CD8-positive, alpha-beta memory T cell (primary cell): Measurements from ENCODE around the gene WNT11. TPM values are rescaled to one million over a fixed set of nuclear protein-coding genes. Genes with fewer than 3 reads are reported as not detected.

Experiments
- CTCF ChIA-PET: fragments of 350-600 bp; sonication (Branson Sonifier 250); formaldehyde crosslinking; loops from one replicate; lab custom pipeline; 2021; ENCODE audit warnings: antibody characterized with exemption; lab: Charles Lee
- POLR2A ChIA-PET: fragments of 350-600 bp; sonication (Branson Sonifier 250); formaldehyde crosslinking; loops from one replicate; lab custom pipeline; 2021; ENCODE audit warnings: antibody characterized with exemption; lab: Charles Lee
- DNase-seq, 5 donors: peaks; one replicate each; pipeline versions ENCODE4 v3.0.0 to v3.0.0-alpha.2; 2020 to 2022; ENCODE audit warnings: mixed read lengths in 1 of 5
- H3K27ac ChIP-seq: one replicate; pipeline ENCODE4 v1.7.0; 2013; ENCODE audit warnings: low read depth, mild to moderate bottlenecking, low read length, moderate library complexity
- H3K27me3 ChIP-seq: 2 replicates; pipeline ENCODE4 v1.7.0; 2013; ENCODE audit warnings: low read length, mild to moderate bottlenecking; ENCODE audit not compliant: insufficient read depth, poor library complexity, severe bottlenecking
- H3K36me3 ChIP-seq: 2 replicates; pipeline ENCODE4 v1.7.0; 2013; ENCODE audit warnings: mild to moderate bottlenecking, low read length, moderate library complexity; ENCODE audit not compliant: insufficient read depth
- H3K4me1 ChIP-seq: 2 replicates; pipeline ENCODE4 v1.7.0; 2013; ENCODE audit warnings: mild to moderate bottlenecking, low read length, moderate library complexity; ENCODE audit not compliant: insufficient read depth
- H3K4me3 ChIP-seq: 2 replicates; pipeline ENCODE4 v1.7.0; 2013; ENCODE audit warnings: mild to moderate bottlenecking, low read length
- H3K9me3 ChIP-seq: 2 replicates; pipeline ENCODE4 v1.7.0; 2013; ENCODE audit warnings: mild to moderate bottlenecking, low read length
- H3K27ac Mint-ChIP-seq, 8 donors: one replicate each; pipeline ENCODE4 v1.8.0; 2020 to 2021; ENCODE audit warnings: mixed read lengths in 8 of 8, mild to moderate bottlenecking in 6 of 8, inconsistent platforms in 3 of 8, moderate library complexity in 3 of 8
- H3K27me3 Mint-ChIP-seq, 2 donors: one replicate each; pipeline ENCODE4 v1.8.0; 2020 to 2021; ENCODE audit warnings: mixed read lengths in 2 of 2, mild to moderate bottlenecking in 1 of 2, moderate library complexity in 1 of 2
- H3K36me3 Mint-ChIP-seq, 3 donors: one replicate each; pipeline ENCODE4 v1.8.0; 2020 to 2021; ENCODE audit warnings: mixed read lengths in 3 of 3, inconsistent platforms in 1 of 3, mild to moderate bottlenecking in 1 of 3
- H3K4me1 Mint-ChIP-seq, 3 donors: one replicate each; pipeline ENCODE4 v1.8.0; 2020 to 2021; ENCODE audit warnings: mixed read lengths in 3 of 3, inconsistent platforms in 1 of 3, mild to moderate bottlenecking in 1 of 3
- H3K4me3 Mint-ChIP-seq, 7 donors: one replicate each; pipeline ENCODE4 v1.8.0; 2020 to 2021; ENCODE audit warnings: mixed read lengths in 7 of 7, mild to moderate bottlenecking in 6 of 7, moderate library complexity in 4 of 7, inconsistent platforms in 2 of 7
- H3K9me3 Mint-ChIP-seq, 5 donors: one replicate each; pipeline ENCODE4 v1.8.0; 2020 to 2022; ENCODE audit warnings: mixed read lengths in 5 of 5, mild to moderate bottlenecking in 3 of 5, moderate library complexity in 2 of 5, inconsistent platforms in 1 of 5
- polyA plus RNA-seq: library from polyadenylated mRNA; unstranded; fragments of 300-500 nt; fragmentation: Illumina TruSeq; gene quantifications from one replicate; pipeline ENCODE4 v1.2.3, GENCODE V29; 2021
- total RNA-seq, 2 experiments: library from RNA; stranded (reverse); gene quantifications; one replicate each; pipeline ENCODE4 v1.2.3, GENCODE V29; 2021

The WNT11 gene
- total and polyA plus RNA-seq, 3 experiments from 2014 or later: 0.28 to 1.2 TPM; not detected in 1

GRCh38 chr11:76237000-76237649 is 30.8 kb upstream of the WNT11 start:
- Histone ChIP-seq H3K4me3 (no peak overlapping the region), H3K4me1 (peaks cover 35% of the 10 kb centered on the region), H3K27me3 (no peaks in the 10 kb centered on the region), H3K36me3 (no peaks in the 10 kb centered on the region), H3K27ac (no peak overlapping the region), H3K9me3 (no peaks in the 10 kb centered on the region)
- peaks cover 0 to 14% (median 1%) of the 10 kb centered on the region in 3 donors for H3K36me3 Mint-ChIP-seq
- H3K27ac Mint-ChIP-seq: peak overlapping the region in 3 of 8 donors; percentile 55 to 100 (median 96)
- POLR2A ChIA-PET: no interaction called here
- peak overlapping the region; percentile 92 to 99 (median 95) for H3K4me3 Mint-ChIP-seq
- H3K27me3 Mint-ChIP-seq: peaks cover 6 to 13% of the 10 kb centered on the region in 2 donors
- CTCF ChIA-PET: interaction anchor here (1.5 to 12.6 kb wide), 2 partner anchors 28 to 82 kb away, joined by 4 to 162 read pairs; no protein-coding TSS in a partner anchor
- H3K9me3 Mint-ChIP-seq: peaks cover 0 to 8% (median 6%) of the 10 kb centered on the region in 5 donors
- DNase-seq: no peak
- peaks cover 30 to 45% (median 39%) of the 10 kb centered on the region in 3 donors for H3K4me1 Mint-ChIP-seq

GRCh38 chr11:76236092-76236999 is 30.0 kb upstream of the WNT11 start:
- ChIA-PET POLR2A (interaction anchor here (3.1 kb wide), 1 partner anchor 28 kb away, joined by 39 read pairs; the partner anchor contains the start of gene WNT11), CTCF (interaction anchor here (1.5 to 12.6 kb wide), 2 partner anchors 27 to 83 kb away, joined by 4 to 162 read pairs; no protein-coding TSS in a partner anchor)
- Mint-ChIP-seq H3K4me1 (peaks cover 37 to 53% (median 47%) of the 10 kb centered on the region in 3 donors), H3K27ac (peak overlapping the region; percentile 92 to 100 (median 96)), H3K9me3 (peaks cover 0 to 8% (median 6%) of the 10 kb centered on the region in 5 donors), H3K27me3 (peaks cover 6 to 13% of the 10 kb centered on the region in 2 donors), H3K4me3 (peak overlapping the region; percentile 92 to 99 (median 95)), H3K36me3 (peaks cover 0 to 14% (median 1%) of the 10 kb centered on the region in 3 donors)
- H3K27me3 ChIP-seq: no peaks in the 10 kb centered on the region
- no peaks in the 10 kb centered on the region for H3K9me3 ChIP-seq
- H3K36me3 ChIP-seq: no peaks in the 10 kb centered on the region
- peak in 3 of 5 donors; percentile 4 to 56 (median 6) for DNase-seq
- peak overlapping the region; percentile 98 for H3K4me3 ChIP-seq
- H3K4me1 ChIP-seq: peaks cover 43% of the 10 kb centered on the region
- peak overlapping the region; percentile 77 for H3K27ac ChIP-seq

- peak; percentile 81 to 94 (median 92) for DNase-seq
- Mint-ChIP-seq H3K27me3 (peaks cover 6 to 11% of the 10 kb centered on the region in 2 donors), H3K4me3 (peak overlapping the region; percentile 92 to 99 (median 95)), H3K27ac (peak overlapping the region; percentile 92 to 100 (median 96)), H3K4me1 (peaks cover 41 to 62% (median 52%) of the 10 kb centered on the region in 3 donors), H3K36me3 (peaks cover 0 to 14% (median under 1%) of the 10 kb centered on the region in 3 donors), H3K9me3 (peaks cover 0 to 8% (median 6%) of the 10 kb centered on the region in 5 donors)
- H3K4me3 ChIP-seq: peak overlapping the region; percentile 98
- POLR2A ChIA-PET: interaction anchor here (0.7 to 3.1 kb wide), 3 partner anchors 8 to 27 kb away, joined by 3 to 39 read pairs (median 4); partner anchors contain the start of gene WNT11
- no peaks in the 10 kb centered on the region for H3K27me3 ChIP-seq
- H3K9me3 ChIP-seq: no peaks in the 10 kb centered on the region
- H3K4me1 ChIP-seq: peaks cover 49% of the 10 kb centered on the region
- no peaks in the 10 kb centered on the region for H3K36me3 ChIP-seq
- peak overlapping the region; percentile 77 for H3K27ac ChIP-seq
- CTCF ChIA-PET: interaction anchor here (0.8 to 12.6 kb wide), 6 partner anchors 11 to 84 kb away, joined by 3 to 162 read pairs (median 4); no protein-coding TSS in a partner anchor
Observed at GRCh38 chr11:76235233-76236091, 29.2 kb upstream of the WNT11 start.

GRCh38 chr11:76234416-76235232 is 28.3 kb upstream of the WNT11 start:
- no peaks in the 10 kb centered on the region for H3K9me3 ChIP-seq
- H3K36me3 Mint-ChIP-seq: peaks cover 0 to 14% (median 0%) of the 10 kb centered on the region in 3 donors
- H3K9me3 Mint-ChIP-seq: peaks cover 0 to 8% (median 6%) of the 10 kb centered on the region in 5 donors
- DNase-seq: no peak
- peak overlapping the region; percentile 92 to 100 (median 96) for H3K27ac Mint-ChIP-seq
- peak overlapping the region; percentile 77 for H3K27ac ChIP-seq
- H3K4me3 Mint-ChIP-seq: peak overlapping the region; percentile 92 to 99 (median 95)
- POLR2A ChIA-PET: interaction anchor here (0.7 to 3.1 kb wide), 3 partner anchors 9 to 26 kb away, joined by 3 to 39 read pairs (median 4); partner anchors contain the start of gene WNT11
- H3K27me3 ChIP-seq: no peaks in the 10 kb centered on the region
- H3K27me3 Mint-ChIP-seq: peaks cover 6 to 11% of the 10 kb centered on the region in 2 donors
- peaks cover 49% of the 10 kb centered on the region for H3K4me1 ChIP-seq
- no peaks in the 10 kb centered on the region for H3K36me3 ChIP-seq
- H3K4me3 ChIP-seq: peak overlapping the region; percentile 98
- H3K4me1 Mint-ChIP-seq: peaks cover 41 to 62% (median 52%) of the 10 kb centered on the region in 3 donors
- CTCF ChIA-PET: interaction anchor here (0.8 to 12.6 kb wide), 7 partner anchors 10 to 84 kb away, joined by 3 to 162 read pairs (median 3); no protein-coding TSS in a partner anchor

- POLR2A ChIA-PET: interaction anchor here (1.4 to 3.1 kb wide), 2 partner anchors 21 to 25 kb away, joined by 4 to 39 read pairs; partner anchors contain the start of gene WNT11
- H3K27ac ChIP-seq: peak overlapping the region; percentile 77
- Mint-ChIP-seq H3K27ac (peak overlapping the region in 1 of 8 donors; percentile 100), H3K4me3 (peak overlapping the region in 5 of 7 donors; percentile 54 to 95 (median 95)), H3K36me3 (peaks cover 0 to 14% (median 0%) of the 10 kb centered on the region in 3 donors), H3K4me1 (peaks cover 41 to 62% (median 52%) of the 10 kb centered on the region in 3 donors), H3K9me3 (peaks cover 0 to 8% (median 6%) of the 10 kb centered on the region in 5 donors), H3K27me3 (peaks cover 6 to 11% of the 10 kb centered on the region in 2 donors)
- no peak for DNase-seq
- H3K27me3 ChIP-seq: no peaks in the 10 kb centered on the region
- no peaks in the 10 kb centered on the region for H3K36me3 ChIP-seq
- H3K9me3 ChIP-seq: no peaks in the 10 kb centered on the region
- peaks cover 49% of the 10 kb centered on the region for H3K4me1 ChIP-seq
- no peak overlapping the region for H3K4me3 ChIP-seq
- CTCF ChIA-PET: interaction anchor here (1.1 to 12.6 kb wide), 6 partner anchors 9 to 85 kb away, joined by 3 to 162 read pairs (median 4); no protein-coding TSS in a partner anchor
Observed at GRCh38 chr11:76234021-76234415, 27.7 kb upstream of the WNT11 start.

- CTCF ChIA-PET: interaction anchor here (1.1 to 12.6 kb wide), 3 partner anchors 14 to 32 kb away, joined by 3 to 162 read pairs (median 3); no protein-coding TSS in a partner anchor
- Mint-ChIP-seq H3K4me3 (peak overlapping the region in 6 of 7 donors; percentile 45 to 95 (median 58)), H3K27ac (peak overlapping the region in 3 of 8 donors; percentile 22 to 100 (median 70)), H3K36me3 (peaks cover 0 to 14% (median 0%) of the 10 kb centered on the region in 3 donors), H3K27me3 (peaks cover 6 to 11% of the 10 kb centered on the region in 2 donors), H3K9me3 (peaks cover 0 to 8% (median 6%) of the 10 kb centered on the region in 5 donors), H3K4me1 (peaks cover 41 to 62% (median 52%) of the 10 kb centered on the region in 3 donors)
- no peaks in the 10 kb centered on the region for H3K9me3 ChIP-seq
- DNase-seq: no peak
- no peak overlapping the region for H3K27ac ChIP-seq
- no peak overlapping the region for H3K4me3 ChIP-seq
- peaks cover 49% of the 10 kb centered on the region for H3K4me1 ChIP-seq
- POLR2A ChIA-PET: interaction anchor here (3.1 kb wide), 1 partner anchor 25 kb away, joined by 39 read pairs; the partner anchor contains the start of gene WNT11
- no peaks in the 10 kb centered on the region for H3K36me3 ChIP-seq
- no peaks in the 10 kb centered on the region for H3K27me3 ChIP-seq
Observed at GRCh38 chr11:76233196-76233921, 27.1 kb upstream of the WNT11 start.
